Cardiac fibroblast (primary cell): ENCODE results near the gene SYNPO2.

Experiments
- DNase-seq, 2 donors: peaks; one replicate each; pipeline versions ENCODE4 v3.0.0 to v3.0.0-alpha.2; 2010; ENCODE audit warnings: low read depth in 2 of 2
- H3K4me3 ChIP-seq, 2 donors: replicated peaks in 1 of 2; 1 replicate in 1 of 2; 2 replicates in 1 of 2; pipeline ENCODE4 v1.5.1; 2011; ENCODE audit warnings: low read depth in 2 of 2, low read length in 2 of 2, mild to moderate bottlenecking in 2 of 2, moderate library complexity in 1 of 2
- CTCF ChIP-seq: IDR thresholded peaks from one replicate; pipeline ENCODE4 v1.5.1; 2011; ENCODE audit warnings: low read depth, mild to moderate bottlenecking, low read length, inconsistent platforms

The SYNPO2 gene

GRCh38 chr4:118948545-118949144, 60.0 kb downstream of the SYNPO2 start:
- TF ChIP-seq CTCF: no peak
- H3K4me3 ChIP-seq: no peak overlapping the region
- DNase-seq: peak in 1 of 2 donors; percentile 20

- no peak for TF ChIP-seq CTCF
- H3K4me3 ChIP-seq: no peak overlapping the region
- DNase-seq: no peak
These were observed 61.6 kb downstream of the SYNPO2 start for GRCh38 chr4:118950224-118950623.

- DNase-seq: no peak
- TF ChIP-seq CTCF: no peak
- H3K4me3 ChIP-seq: no peak overlapping the region
These were observed 62.4 kb downstream of the SYNPO2 start for GRCh38 chr4:118950929-118951570.

GRCh38 chr4:118953276-118953675, 64.6 kb downstream of the SYNPO2 start:
- TF ChIP-seq CTCF: no peak
- no peak for DNase-seq
- no peak overlapping the region for H3K4me3 ChIP-seq

- H3K4me3 ChIP-seq: no peak overlapping the region
- peak; percentile 53 for TF ChIP-seq CTCF
- peak; percentile 56 to 70 for DNase-seq
These were observed 65.6 kb downstream of the SYNPO2 start for GRCh38 chr4:118954246-118954645.

- no peak for TF ChIP-seq CTCF
- DNase-seq: peak in 1 of 2 donors; percentile 68
- H3K4me3 ChIP-seq: no peak overlapping the region
These were observed 66.9 kb downstream of the SYNPO2 start for GRCh38 chr4:118955515-118955914.
